Activated naive CD8-positive, alpha-beta T cell treated with anti-CD3 and anti-CD28 coated beads for 36 hours (primary cell): ENCODE measurements around the gene KLK7. TPM values are rescaled to one million over a fixed set of nuclear protein-coding genes. Genes with fewer than 3 reads are reported as not detected.

Source experiments
- DNase-seq: peaks from one replicate; pipeline ENCODE4 v3.0.0; 2021
- H3K27ac Mint-ChIP-seq: one replicate; pipeline ENCODE4 v1.8.0; 2022; ENCODE audit warnings: mild to moderate bottlenecking, moderate library complexity, mixed read lengths
- H3K27me3 Mint-ChIP-seq: one replicate; pipeline ENCODE4 v1.8.0; 2022; ENCODE audit warnings: mild to moderate bottlenecking, mixed read lengths
- H3K36me3 Mint-ChIP-seq: one replicate; pipeline ENCODE4 v1.8.0; 2021; ENCODE audit warnings: mild to moderate bottlenecking, mixed read lengths
- H3K4me1 Mint-ChIP-seq: one replicate; pipeline ENCODE4 v1.8.0; 2021; ENCODE audit warnings: mixed read lengths
- H3K4me3 Mint-ChIP-seq: one replicate; pipeline ENCODE4 v1.8.0; 2022; ENCODE audit warnings: mild to moderate bottlenecking, moderate library complexity, mixed read lengths
- H3K9me3 Mint-ChIP-seq: one replicate; pipeline ENCODE4 v1.8.0; 2022; ENCODE audit warnings: mixed read lengths
- total RNA-seq, 2 experiments: library from RNA; stranded (reverse); gene quantifications; one replicate each; pipeline ENCODE4 v1.2.3, GENCODE V29; 2021

The KLK7 gene
- total RNA-seq, 2 experiments from 2014 or later = not detected

DNA sequence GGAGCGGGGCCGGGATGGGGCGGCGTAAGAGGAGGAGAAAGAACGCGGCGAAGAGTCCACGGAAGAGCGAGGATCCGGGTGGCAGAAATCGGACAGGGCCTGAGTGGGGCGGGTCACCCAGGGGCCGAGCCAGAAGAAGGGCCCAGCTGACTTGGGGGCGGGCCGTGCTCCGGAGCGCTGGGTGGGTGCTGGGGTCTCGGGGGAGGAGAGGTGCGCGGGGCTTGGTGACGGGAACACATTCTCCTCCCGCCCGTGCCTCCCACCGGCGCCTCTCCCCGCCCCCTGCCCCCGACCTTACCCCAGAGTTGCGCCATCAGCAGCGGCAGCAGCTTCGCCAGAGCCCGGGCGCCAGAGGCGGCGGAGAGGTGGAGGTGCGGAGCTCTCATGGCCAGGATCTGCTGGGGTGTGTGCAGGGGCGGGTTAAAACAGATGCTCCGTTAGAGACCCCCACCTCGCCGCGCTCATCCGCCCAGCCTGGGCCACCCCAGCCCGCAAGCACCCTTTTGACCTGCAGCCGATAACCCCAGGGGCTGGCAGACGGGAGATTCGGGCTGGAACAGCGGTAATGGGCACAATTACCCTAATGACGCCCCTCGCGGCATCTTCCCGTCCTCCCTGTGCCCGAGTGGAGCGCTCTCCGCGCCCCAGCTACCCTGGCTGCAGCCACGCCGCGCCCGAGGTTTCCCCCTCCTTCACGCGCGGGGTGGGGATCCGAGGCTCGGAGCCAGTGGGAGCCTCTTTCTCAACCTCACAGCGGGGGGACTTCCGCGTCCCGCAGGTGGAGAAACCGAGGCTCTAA is 35.2 kb upstream of the KLK7 start:
- no peaks in the 10 kb centered on the region for H3K36me3 Mint-ChIP-seq
- peak overlapping the region; percentile 61 for H3K4me3 Mint-ChIP-seq
- H3K27me3 Mint-ChIP-seq = peaks cover 80% of the 10 kb centered on the region
- peaks cover 12% of the 10 kb centered on the region for H3K4me1 Mint-ChIP-seq
- H3K9me3 Mint-ChIP-seq = peaks cover 2% of the 10 kb centered on the region
- DNase-seq = no peak
- H3K27ac Mint-ChIP-seq = no peak overlapping the region

DNA sequence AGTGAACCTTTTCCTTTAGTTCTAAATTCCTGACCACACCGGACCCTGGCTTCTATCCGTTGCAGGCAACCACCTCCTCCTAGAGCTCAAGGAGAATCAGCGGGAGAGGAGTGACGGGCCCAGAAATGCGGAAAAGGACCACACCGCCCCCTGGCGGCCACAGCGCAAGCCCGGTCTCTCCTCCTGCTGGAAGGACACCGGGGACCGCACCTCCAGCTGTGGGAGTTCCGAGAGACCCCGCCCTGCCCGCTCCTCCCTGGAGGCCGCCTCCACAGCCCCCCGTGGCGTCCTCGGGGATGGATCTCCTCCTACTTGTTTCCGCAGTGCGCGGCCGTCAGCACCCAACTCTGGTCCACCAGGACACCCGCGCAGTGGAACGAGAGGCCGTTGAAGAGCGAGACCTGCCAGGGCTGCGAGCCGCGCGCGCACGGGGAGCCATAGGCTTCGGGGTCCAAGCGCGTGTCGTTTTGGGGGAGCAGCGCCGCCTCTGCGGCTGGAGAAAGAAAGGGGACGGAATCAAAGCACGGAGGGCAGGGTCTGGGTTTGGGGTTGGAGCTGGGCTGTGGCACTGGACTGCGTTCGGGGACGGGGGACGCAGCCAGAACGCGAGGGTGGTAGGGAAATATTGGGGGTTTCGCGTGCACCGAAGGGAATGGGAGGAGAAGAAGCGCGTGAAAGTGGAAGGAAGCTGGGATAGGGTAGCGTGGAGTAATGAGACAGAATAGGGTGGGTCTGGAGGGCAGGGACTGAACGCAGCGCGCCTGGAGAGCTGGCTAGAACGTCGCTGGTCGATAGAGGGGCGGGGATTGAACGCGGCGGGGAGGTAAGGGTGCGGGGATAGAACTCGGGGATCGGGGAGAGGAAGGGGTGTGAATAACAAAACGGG is 33.3 kb upstream of the KLK7 start:
- peak overlapping the region; percentile 42 for H3K4me3 Mint-ChIP-seq
- no peak overlapping the region for H3K27ac Mint-ChIP-seq
- H3K4me1 Mint-ChIP-seq = peaks cover 12% of the 10 kb centered on the region
- H3K9me3 Mint-ChIP-seq = peaks cover 2% of the 10 kb centered on the region
- peak; percentile 53 for DNase-seq
- H3K27me3 Mint-ChIP-seq = peaks cover 82% of the 10 kb centered on the region
- H3K36me3 Mint-ChIP-seq = no peaks in the 10 kb centered on the region

- Mint-ChIP-seq H3K36me3 (no peaks in the 10 kb centered on the region), H3K27me3 (peaks cover 86% of the 10 kb centered on the region), H3K4me3 (no peak overlapping the region), H3K27ac (no peak overlapping the region), H3K9me3 (peaks cover 2% of the 10 kb centered on the region), H3K4me1 (peaks cover 12% of the 10 kb centered on the region)
- no peak for DNase-seq
Measured at GRCh38 chr19:51015691-51016267, 32.1 kb upstream of the KLK7 start.

- Mint-ChIP-seq H3K27ac (no peak overlapping the region), H3K4me3 (no peak overlapping the region), H3K27me3 (peaks cover 87% of the 10 kb centered on the region), H3K36me3 (no peaks in the 10 kb centered on the region), H3K9me3 (peaks cover 2% of the 10 kb centered on the region), H3K4me1 (peaks cover 10% of the 10 kb centered on the region)
- DNase-seq = no peak
Measured at GRCh38 chr19:51014242-51014641, 30.5 kb upstream of the KLK7 start.

GRCh38 chr19:51012661-51013190 is 29.0 kb upstream of the KLK7 start:
- H3K4me1 Mint-ChIP-seq = peaks cover 5% of the 10 kb centered on the region
- no peak overlapping the region for H3K4me3 Mint-ChIP-seq
- DNase-seq = no peak
- no peak overlapping the region for H3K27ac Mint-ChIP-seq
- no peaks in the 10 kb centered on the region for H3K36me3 Mint-ChIP-seq
- no peaks in the 10 kb centered on the region for H3K9me3 Mint-ChIP-seq
- peaks cover 77% of the 10 kb centered on the region for H3K27me3 Mint-ChIP-seq

DNA sequence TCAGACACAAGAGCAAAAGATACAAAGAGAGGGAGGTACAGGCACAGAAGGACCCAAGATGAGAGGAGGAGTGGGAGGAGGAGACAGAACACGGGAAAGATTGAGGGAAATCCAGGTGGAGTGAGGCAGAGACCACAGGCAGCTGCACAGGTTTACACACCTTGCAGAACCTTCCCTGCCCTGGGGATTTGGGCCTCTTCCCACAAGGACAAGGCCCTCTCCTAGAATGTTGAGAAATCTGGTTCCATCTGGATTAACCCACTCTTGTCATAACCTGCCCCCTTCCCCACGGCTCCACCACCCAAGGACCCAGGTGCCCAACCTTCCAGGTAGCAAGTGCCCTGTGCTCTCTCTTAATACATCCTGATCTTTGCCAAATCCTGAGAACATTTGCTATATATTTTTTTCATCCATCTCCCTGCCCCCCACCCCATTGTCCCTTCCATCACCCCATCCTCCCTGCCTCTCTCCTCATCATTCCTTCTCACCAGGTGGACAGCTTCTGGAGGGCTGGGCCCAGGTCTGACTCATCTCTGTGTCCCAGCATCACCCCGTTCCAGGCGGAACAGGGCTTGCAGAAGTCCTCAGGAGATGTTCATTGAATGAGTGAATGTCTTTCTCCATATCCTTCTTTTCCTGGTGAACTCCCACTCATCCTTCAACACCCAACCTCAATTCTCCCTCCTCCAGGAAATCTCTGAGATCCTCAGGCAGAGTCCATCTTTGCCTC is 26.5 kb upstream of the KLK7 start:
- no peak for DNase-seq
- H3K9me3 Mint-ChIP-seq = no peaks in the 10 kb centered on the region
- H3K36me3 Mint-ChIP-seq = no peaks in the 10 kb centered on the region
- H3K27ac Mint-ChIP-seq = no peak overlapping the region
- H3K27me3 Mint-ChIP-seq = peaks cover 60% of the 10 kb centered on the region
- H3K4me1 Mint-ChIP-seq = no peaks in the 10 kb centered on the region
- H3K4me3 Mint-ChIP-seq = no peak overlapping the region

GRCh38 chr19:51009061-51009891 is 25.6 kb upstream of the KLK7 start:
- no peaks in the 10 kb centered on the region for H3K36me3 Mint-ChIP-seq
- H3K4me3 Mint-ChIP-seq = no peak overlapping the region
- H3K27ac Mint-ChIP-seq = no peak overlapping the region
- no peak for DNase-seq
- no peaks in the 10 kb centered on the region for H3K4me1 Mint-ChIP-seq
- no peaks in the 10 kb centered on the region for H3K9me3 Mint-ChIP-seq
- peaks cover 51% of the 10 kb centered on the region for H3K27me3 Mint-ChIP-seq

- H3K4me1 Mint-ChIP-seq = no peaks in the 10 kb centered on the region
- DNase-seq = no peak
- no peaks in the 10 kb centered on the region for H3K36me3 Mint-ChIP-seq
- no peak overlapping the region for H3K27ac Mint-ChIP-seq
- H3K9me3 Mint-ChIP-seq = no peaks in the 10 kb centered on the region
- peaks cover 45% of the 10 kb centered on the region for H3K27me3 Mint-ChIP-seq
- H3K4me3 Mint-ChIP-seq = no peak overlapping the region
Measured at GRCh38 chr19:51007488-51007887, 23.8 kb upstream of the KLK7 start.

DNA sequence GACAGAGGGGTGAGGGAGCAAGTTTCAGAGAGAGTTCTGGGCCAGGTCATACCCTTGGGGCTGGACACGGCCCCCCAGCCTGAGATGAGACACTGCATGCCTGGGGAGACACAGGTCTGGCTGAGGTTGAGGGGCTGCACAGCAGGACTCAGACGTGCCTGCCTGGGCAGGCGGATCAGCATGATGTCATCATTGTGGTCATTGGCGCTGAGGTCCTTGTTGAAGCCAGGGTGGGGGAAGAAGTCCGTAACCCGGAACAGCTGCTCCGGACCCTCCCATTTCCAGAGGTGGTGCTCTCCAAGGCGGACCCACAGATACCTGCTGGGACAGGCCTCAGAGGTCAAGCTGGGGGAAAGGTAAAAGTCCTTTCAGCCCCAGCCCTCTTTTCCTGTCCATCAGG is 22.7 kb upstream of the KLK7 start:
- H3K9me3 Mint-ChIP-seq = no peaks in the 10 kb centered on the region
- no peak for DNase-seq
- H3K27me3 Mint-ChIP-seq = peaks cover 53% of the 10 kb centered on the region
- H3K4me1 Mint-ChIP-seq = peaks cover 2% of the 10 kb centered on the region
- H3K36me3 Mint-ChIP-seq = no peaks in the 10 kb centered on the region
- no peak overlapping the region for H3K4me3 Mint-ChIP-seq
- no peak overlapping the region for H3K27ac Mint-ChIP-seq

DNA sequence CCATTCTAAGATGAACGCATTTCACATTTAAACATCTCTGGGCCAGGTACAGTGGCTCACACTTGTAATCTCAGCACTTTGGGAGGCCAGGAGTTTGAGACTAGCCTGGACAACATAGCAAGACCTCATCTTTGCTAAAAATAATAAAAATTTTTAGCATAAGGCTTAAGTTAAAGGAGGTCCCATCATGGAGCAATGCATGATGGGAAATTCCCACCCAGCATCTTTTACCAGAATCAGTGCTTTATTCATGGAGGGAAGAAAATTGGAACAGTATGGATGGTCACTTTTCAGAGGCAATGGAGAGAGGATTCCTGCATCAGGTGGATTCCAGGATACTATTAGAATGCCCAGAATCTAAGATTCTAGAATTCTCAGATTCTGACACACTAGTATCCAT is 21.5 kb upstream of the KLK7 start:
- no peak overlapping the region for H3K27ac Mint-ChIP-seq
- no peak overlapping the region for H3K4me3 Mint-ChIP-seq
- H3K27me3 Mint-ChIP-seq = peaks cover 55% of the 10 kb centered on the region
- H3K4me1 Mint-ChIP-seq = peaks cover 2% of the 10 kb centered on the region
- DNase-seq = no peak
- no peaks in the 10 kb centered on the region for H3K9me3 Mint-ChIP-seq
- no peaks in the 10 kb centered on the region for H3K36me3 Mint-ChIP-seq

DNA sequence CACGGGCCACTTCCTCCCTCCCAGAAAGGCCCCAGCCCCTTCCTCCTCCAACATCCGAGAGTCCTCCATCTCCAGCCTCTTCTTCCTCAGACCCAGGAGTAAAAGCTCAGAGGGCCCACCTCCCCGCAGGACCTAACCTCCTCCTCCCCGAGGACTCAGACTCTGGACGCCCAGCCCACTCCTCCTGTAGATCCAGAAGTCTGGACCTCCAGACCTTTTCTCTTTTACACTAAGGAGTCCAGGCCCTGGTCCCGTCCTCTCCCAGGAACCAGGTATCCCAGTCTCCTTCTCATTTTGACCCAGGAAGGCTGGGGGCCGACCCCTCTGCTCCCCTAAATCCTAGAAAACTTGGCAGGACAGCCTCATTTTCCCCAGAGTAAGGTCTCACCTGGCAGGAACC is 19.6 kb upstream of the KLK7 start:
- Mint-ChIP-seq H3K27ac (no peak overlapping the region), H3K27me3 (peaks cover 57% of the 10 kb centered on the region), H3K9me3 (no peaks in the 10 kb centered on the region), H3K4me1 (peaks cover 2% of the 10 kb centered on the region), H3K4me3 (no peak overlapping the region), H3K36me3 (no peaks in the 10 kb centered on the region)
- no peak for DNase-seq

- H3K27ac Mint-ChIP-seq = no peak overlapping the region
- peak; percentile 58 for DNase-seq
- peaks cover 63% of the 10 kb centered on the region for H3K27me3 Mint-ChIP-seq
- no peak overlapping the region for H3K4me3 Mint-ChIP-seq
- no peaks in the 10 kb centered on the region for H3K9me3 Mint-ChIP-seq
- no peaks in the 10 kb centered on the region for H3K36me3 Mint-ChIP-seq
- peaks cover 2% of the 10 kb centered on the region for H3K4me1 Mint-ChIP-seq
Measured at GRCh38 chr19:51002542-51003311, 19.0 kb upstream of the KLK7 start.

DNA sequence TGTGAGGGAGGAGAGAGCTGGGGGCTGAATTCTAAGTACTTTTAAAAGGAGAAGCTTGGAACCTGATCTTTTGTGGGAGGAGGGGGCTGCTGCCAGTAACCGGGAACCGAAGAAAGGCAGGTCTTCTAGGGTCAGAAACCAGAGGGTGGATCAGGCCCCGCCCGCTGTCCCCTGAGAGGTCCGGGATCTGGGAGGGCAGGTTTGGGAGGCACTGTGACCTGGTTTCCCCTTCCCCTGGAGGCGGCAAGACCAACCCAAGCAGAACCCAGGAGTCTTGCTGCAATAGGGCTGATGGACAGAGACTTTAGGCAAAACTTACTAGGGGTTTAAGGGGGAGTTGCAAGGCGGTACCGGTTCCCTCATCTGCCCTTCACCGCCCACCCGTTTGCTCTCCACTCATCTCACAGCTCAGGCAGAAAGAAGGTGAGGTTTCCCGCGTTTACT is 18.4 kb upstream of the KLK7 start:
- no peak for DNase-seq
- no peaks in the 10 kb centered on the region for H3K36me3 Mint-ChIP-seq
- no peaks in the 10 kb centered on the region for H3K9me3 Mint-ChIP-seq
- peaks cover 2% of the 10 kb centered on the region for H3K4me1 Mint-ChIP-seq
- peaks cover 67% of the 10 kb centered on the region for H3K27me3 Mint-ChIP-seq
- H3K27ac Mint-ChIP-seq = no peak overlapping the region
- no peak overlapping the region for H3K4me3 Mint-ChIP-seq
